Fibroblast of skin of scalp (primary cell): ENCODE data around the gene SEC14L1.
"Not testable (repeated sequence)": the region's sequence is repeated elsewhere in the genome, so short reads cannot be mapped to it uniquely, and the experiment has no call there.

Experiments
- DNase-seq: peaks from one replicate; pipeline ENCODE4 v3.0.0-alpha.2; 2013

Gene SEC14L1

DNA sequence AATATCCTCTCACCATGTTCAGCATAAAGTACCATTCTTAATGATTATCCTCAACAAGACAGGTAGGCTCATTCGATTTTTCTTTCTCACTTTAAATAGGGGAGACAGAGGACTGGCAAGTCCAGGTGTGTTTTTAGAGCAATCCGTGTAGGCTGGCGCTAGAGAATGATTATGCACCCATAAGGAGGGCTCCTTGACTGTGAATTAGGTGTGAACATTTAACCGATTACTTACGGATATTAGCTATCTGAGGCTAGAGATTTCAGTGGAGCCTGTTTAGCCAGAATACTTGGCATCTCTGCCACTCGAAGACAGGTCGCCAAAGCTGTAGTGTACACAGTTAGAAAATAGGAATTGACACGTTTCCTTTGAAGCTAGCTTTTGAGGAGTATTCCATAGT is 1.9 kb downstream of the SEC14L1 start:
- no peak for DNase-seq

- DNase-seq, result no peak
These were observed 2.5 kb downstream of the SEC14L1 start for GRCh38 chr17:77143306-77143705.

- no peak for DNase-seq
These were observed 3.5 kb downstream of the SEC14L1 start for GRCh38 chr17:77144227-77144626.

- no peak for DNase-seq
These were observed 4.4 kb downstream of the SEC14L1 start for GRCh38 chr17:77145224-77145611.

- DNase-seq, result peak; percentile 96
These were observed 5.0 kb downstream of the SEC14L1 start for GRCh38 chr17:77145612-77146245.

DNA sequence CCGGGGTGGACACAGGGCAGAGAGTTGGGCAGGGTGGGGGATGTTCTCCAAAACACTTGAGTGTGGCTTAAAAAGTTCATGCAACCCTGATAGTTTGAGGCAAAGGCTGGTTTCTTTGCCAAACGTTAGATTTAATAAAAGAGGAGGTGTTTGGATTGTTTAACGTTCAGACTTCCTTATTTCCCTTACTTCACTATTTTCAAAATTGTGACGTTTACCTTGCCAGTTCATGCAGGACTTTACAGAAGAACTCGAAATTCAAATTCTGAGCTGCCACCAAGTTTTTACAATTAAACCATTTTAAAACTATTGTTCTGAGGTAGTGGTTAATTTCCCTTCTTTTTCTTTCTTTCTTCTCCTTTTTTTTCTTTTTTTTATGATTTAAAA is 5.5 kb downstream of the SEC14L1 start:
- no peak for DNase-seq

DNA sequence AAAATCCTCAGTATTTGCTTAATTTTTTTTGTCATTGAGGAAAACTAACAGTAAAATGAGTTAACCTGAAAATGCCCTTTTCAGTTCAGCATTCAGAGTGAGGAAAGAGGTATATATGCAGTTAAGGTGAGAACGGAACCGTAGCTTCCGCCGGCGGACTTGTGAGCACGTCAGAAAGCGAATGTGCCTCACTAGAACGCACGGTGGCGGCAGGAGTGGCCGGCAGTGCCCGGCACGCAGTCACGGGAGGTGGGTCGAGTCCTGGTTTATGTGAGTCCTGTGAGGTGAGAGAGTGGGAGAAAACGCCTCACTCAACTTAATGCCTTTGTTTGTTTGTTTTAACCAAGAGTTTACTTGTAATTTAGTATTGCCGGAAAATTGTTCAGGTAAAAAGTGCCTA is 6.1 kb downstream of the SEC14L1 start:
- no peak for DNase-seq

DNA sequence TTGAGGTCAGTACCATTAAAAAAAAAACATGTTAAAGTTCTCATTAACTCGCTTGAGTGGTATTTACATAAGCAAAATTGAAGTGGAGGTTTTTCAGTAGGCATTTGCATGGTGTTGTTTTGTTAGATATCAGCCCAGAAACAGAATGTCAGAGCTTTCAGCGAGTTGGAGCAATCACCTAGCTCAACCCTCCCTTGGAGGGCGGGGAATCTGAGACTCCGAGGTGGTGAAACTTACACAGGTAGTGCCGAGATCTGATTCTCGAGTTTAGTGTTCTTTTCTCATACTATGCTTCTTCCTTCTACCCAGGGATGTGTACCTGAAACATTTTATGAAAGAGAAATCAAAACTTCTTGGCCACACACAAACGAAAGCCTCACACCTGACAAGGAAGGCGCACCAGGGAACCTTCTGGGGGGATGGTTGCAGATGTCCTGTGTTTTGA is 6.6 kb downstream of the SEC14L1 start:
- DNase-seq, result no peak

GRCh38 chr17:77148077-77148939 is 7.5 kb downstream of the SEC14L1 start:
- no peak for DNase-seq

DNA sequence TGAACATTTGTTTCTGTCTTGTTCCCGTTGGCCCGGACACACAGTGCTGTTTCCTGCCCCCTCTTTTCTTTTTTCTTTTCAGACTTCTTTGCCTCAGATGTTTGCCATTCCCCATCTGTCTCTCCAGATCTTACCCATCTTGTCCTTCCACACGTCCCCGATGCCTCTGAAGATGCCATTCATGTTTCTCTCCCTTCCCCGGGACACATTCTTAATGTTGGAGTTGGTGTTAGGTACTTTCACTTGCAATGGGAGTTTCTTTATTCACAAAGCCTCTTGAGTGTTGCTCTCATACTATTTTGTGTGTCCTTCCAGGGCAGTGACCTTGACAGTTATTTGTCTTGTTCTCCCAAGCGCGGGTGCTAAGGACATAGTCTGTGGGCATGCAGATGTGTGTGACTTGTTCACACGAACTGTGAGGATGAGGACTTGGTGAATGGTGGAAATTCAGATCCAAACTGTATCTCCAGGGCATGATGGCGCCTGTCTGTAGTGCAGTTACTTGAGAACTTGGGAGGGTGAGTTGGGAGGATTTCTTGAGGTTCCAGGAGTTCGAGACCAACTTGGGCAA is 8.3 kb downstream of the SEC14L1 start:
- DNase-seq, result no peak

DNA sequence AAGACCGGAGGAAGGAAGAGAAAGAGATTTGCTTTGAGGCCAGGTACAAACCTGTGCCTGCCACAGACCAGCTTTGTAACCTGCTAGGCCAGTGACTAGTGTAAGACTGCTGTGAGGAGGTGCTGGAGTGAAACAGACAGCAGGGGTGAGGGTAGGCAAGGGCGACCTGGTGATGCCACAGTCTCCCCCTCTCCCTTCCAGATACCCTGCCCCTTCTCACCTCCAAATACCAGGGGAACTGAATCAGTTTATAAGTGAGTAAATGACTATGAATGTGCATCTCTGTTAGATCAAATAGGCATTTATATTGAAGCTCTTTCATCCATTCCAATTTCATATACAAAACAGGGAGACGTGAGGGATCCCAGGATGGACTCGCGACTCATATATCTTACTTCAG is 9.4 kb downstream of the SEC14L1 start:
- no peak for DNase-seq

DNA sequence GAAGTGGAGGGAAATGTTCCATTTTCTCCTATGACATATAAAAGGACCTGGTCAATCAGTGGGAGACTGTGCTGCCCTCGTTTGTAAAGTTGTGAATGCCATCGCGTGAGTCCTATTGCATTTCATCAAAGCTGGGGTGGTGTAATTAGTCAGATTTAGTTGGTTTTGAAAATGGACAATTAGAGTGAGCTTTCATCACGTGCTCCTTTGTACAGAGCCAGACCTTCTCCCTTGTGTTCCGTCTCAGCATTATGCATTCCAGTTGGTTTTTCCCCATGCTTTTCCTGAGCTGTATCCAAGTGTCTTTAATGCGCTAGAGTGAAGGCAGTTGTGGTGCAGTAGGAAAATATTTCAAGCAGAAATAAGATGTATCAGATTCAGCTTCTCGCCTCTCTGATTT is 10.4 kb downstream of the SEC14L1 start:
- no peak for DNase-seq

DNA sequence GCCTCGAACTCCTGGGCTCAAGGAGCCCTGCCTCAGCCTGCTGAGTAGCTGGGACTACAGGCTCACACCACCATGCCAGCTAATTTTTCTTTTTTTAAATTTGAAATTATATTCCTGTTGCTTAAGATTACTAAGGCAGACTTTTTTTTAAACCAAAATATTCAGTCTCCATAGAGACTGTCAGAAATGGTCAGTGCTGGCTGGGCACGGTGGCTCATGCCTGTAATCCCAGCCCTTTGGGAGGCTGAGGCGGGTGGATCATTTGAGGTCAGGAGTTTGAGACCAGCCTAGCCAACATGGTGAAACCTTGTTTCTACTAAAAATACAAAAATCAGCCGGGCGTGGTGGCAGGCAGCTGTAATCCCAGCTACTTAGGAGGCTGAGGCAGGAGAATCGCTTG is 11.3 kb downstream of the SEC14L1 start:
- not testable (repeated sequence) for DNase-seq

- DNase-seq, result no peak
These were observed 12.7 kb downstream of the SEC14L1 start for GRCh38 chr17:77153472-77153871.

GRCh38 chr17:77153999-77154586 is 13.3 kb downstream of the SEC14L1 start:
- DNase-seq, result no peak

DNA sequence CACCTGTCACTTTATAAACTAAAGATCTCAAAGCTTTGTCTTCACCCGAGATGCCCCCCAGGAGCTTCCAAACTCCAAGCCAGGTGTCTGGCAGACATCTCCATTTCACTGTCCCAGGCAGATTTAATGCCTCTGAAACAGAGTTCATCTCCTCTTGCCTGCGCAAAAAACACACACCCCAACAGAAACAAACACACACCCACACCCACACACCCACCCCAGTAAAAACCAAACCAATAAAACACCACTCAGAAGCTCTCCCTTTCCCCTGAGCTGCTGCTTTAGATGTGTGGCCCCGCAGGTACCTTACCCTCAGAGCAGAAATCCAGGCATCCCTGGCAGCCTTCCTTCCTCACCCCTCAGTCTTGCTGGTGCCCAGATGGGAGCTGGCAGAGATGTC is 14.4 kb downstream of the SEC14L1 start:
- DNase-seq, result no peak

- DNase-seq, result not testable (repeated sequence)
These were observed 17.0 kb downstream of the SEC14L1 start for GRCh38 chr17:77157766-77158165.

DNA sequence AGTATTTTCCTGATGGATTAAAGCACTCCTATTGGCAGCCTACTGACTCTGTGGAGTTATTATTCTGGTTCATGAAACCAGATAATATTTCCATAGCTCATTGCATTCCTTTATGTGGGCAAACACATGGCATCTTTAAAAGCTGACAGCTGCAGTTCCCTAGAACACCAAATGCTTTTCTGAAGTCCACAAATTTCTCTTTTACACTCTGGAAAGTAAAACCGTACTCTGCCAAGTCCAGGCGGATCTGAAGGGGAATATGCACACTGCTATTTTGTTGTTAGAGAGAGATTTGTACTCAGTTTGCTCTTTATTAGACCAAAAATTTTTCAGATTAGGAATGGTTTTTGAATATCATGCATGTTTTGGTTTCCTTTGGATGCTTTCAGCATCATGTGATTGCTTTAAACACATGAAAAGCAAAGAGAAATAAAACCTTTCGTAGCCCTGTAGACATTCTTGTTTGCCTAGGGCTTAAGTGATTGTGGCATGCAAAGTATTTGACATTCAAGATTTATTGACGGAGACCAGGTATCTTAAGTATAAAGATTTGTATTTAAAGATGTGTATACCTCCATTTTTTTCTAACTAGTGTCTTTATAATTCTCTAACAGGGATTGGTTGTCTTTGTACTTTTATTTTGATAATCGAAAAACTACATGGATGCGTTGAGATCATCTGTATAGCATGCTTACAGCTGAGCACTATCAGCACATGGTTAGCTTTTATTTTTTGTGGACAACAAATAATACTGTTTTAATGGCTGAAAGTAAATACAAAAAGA is 19.5 kb downstream of the SEC14L1 start:
- DNase-seq, result peak; percentile 24

- DNase-seq, result no peak
These were observed 20.2 kb downstream of the SEC14L1 start for GRCh38 chr17:77160875-77161530.

DNA sequence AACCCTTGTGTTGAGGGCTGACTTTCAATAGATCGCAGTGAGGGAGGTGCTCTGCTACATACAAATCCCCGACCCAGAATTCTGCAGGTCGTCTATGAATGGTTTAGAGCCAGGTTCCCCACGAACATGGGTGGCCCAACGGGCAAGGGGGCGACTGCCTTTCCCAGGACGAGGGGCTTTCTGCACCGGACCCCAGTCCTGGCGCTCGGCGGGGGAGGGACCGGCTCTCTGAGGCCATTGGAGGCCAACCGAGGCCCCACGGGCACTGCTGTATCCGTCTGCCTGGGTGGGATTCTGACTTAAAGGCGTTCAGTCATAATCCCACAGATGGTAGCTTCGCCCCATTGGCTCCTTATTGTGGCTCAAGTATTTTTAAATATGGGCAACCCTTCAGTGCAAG is 21.2 kb downstream of the SEC14L1 start:
- no peak for DNase-seq

- no peak for DNase-seq
These were observed 22.2 kb downstream of the SEC14L1 start for GRCh38 chr17:77163001-77163400.
